NCI-H2227 (cell line): ENCODE measurements around the gene CXorf65.
A peak's percentile ranks its signal among the peaks of the same experiment; 100 is the strongest.

Source experiments
- DNase-seq: peaks from one replicate; lab custom pipeline; 2025; ENCODE audit not compliant: unreplicated experiment; lab: John Stamatoyannopoulos, UW

The CXorf65 gene

DNA sequence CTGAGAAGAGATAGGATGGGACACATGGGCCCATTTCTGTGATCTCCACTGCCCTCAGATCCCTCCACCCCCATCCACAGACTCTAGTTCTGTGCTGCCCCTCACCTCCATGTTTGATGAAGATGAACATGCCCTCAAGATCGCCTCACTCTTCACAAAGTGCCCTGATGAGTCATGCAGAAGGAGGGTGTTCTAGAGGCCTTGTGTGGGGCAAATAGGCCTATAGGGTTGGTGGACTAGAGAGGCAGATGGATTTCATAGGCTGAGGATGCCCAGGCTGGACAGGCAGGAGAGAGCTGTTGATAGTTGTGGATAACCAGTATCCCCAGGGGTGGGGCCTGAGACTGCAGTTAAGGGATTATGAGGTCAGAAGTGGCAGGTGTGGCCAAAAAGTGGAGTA lies at the start of gene CXorf65:
CXorf65 (minus strand) TSS at position 314 of the 400 bp plus-strand sequence; CDS start at position 130, 184 bp downstream.
- DNase-seq, result no peak

DNA sequence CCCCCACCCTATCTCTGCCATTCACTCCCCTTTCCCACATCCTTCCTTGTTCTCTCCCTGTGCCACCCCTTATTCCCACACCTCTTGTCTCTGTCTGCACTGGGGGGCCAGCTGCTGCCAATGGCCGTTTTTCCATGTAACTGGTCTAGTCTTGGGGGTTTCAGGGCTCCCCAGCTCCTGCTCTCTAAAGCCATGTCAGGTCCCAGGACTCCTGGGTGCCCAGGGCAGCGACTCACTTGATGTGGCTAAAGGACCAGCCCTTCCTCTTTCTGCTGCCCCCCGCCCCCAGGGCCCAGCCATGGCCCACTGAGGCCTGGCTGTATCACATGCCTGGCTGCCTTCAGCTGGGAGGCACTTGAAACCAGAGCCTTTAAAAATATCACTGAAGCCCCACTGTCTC lies 48.1 kb upstream of the CXorf65 start:
- DNase-seq, result no peak

DNA sequence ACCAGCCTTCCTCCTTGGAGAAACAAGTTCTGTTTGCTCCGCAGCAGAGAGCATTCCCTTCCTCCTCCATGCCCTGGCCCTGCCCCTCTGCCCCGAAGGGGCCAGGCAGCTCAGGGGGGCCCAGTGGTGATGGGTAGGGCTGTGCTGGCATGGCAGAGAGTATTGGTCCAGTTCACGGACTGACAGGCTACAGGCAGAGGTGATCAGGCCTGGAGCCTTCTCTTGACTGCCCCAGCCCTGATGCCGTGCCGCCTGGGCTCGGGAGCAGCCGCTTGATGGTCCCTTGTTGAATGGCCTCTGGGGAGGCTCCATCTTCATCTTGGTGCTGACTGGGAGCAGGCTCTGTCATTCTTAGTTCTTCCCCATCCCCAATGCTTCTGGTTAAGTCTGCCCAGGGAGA lies 47.7 kb upstream of the CXorf65 start:
- no peak for DNase-seq

DNA sequence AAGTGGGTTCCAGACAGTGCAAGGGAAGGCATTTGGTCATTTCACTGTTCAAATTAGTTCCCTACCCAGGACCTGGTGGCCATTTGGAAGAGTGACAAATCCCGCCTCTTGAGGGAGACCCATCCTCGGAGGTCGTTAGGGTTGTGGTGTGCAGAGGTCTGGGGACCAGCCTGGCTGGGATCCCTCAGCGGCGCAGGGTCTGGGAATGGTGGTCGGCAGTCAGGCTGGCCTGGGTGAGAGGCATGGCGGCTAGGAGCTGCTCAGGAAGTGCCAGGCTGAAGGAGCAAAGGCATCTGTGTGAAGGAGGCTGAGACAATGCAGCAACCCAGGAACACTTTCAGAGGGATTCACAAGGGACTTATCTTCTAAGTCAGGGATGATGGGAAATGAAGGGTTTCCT lies 44.8 kb upstream of the CXorf65 start:
- DNase-seq, result no peak

DNA sequence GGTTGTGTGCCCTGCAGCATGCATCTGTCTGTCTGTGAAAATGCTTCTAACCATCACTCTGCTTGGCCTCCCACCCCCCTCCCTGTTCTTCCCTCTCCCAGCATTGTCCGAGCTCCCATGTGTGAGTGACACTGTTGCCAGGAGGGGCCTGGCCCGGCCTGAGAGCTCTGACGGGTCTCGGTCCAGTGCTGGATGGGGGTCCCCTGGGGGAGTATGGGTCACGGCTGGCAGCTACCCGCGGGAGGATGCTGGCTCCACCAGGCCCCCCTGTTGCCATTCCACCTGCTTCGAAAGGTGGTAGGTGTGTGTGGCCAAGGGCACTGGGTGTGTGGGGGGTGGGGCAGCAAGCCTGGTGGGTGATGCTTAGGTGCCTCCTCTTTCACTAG lies 41.7 kb upstream of the CXorf65 start:
- no peak for DNase-seq

DNA sequence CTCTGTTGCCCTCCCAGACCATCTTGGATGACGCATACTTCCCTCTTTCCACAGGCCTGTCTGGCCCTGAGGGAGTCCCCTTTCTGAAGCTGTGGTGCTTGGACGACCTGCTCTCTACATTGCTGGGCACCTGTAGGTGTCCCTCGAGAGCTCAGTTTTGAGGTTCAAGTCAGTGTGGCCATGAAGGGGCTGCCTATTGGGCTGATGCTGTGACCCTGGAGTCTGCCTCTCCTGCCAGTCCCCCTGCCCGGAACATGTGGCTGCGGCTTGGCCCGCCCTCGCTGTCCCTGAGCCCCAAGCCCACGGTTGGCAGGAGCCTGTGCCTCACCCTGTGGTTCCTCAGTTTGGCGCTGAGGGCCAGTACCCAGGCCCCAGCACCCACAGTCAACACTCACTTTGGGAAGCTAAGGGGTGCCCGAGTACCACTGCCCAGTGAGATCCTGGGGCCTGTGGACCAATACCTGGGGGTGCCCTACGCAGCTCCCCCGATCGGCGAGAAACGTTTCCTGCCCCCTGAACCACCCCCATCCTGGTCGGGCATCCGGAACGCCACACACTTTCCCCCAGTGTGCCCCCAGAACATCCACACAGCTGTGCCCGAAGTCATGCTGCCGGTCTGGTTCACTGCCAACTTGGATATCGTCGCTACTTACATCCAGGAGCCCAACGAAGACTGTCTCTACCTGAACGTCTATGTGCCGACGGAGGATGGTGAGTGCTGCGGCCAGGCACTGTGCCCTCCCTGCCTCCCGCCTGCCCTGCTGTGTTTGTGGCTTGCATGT lies 41.1 kb upstream of the CXorf65 start:
- DNase-seq, result no peak

DNA sequence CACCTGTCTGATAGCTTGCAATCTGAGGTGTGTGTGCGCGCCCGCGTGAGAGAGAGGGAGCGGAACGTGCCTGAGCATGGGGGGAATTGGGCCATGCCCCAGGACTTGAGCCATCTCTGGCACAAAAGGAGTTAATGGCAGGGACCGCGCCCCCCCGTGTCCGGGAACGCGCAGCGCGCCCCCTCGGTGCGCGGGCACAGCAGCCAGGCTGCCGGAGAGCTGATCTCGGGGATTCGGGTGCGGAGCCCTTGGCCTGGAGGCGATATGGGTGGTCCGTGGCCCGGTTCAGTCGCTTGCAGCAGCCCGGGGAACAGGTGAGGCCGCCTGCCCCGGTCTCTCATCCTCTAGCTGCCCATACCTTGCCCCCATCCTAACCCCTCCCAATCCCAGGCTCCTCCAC lies 38.1 kb upstream of the CXorf65 start, which contains the start of gene NLGN3:
NLGN3 (plus strand) TSS at position 191 of the 400 bp plus-strand sequence. CDS start 2,909 bp downstream, outside the sequence.
- peak; percentile 68 for DNase-seq

DNA sequence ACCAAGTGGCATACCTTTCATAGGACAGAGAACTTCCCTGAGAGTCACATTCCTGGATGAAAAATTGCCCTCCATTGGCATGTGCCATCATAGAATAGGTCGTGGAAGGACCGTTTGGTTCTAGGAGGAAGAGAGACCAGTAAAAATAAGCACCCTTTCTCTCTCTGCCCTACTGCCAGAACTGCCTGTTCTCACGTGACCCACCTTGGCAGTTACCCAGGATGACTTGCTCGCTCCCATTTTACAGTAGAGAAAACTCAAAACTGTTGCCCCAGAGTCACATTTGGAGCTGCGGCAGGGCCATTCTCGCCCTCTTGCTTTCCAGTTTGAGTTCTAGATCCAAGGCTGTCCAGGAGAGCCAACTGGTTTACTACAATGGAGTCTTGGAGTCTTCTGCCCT lies 37.0 kb upstream of the CXorf65 start:
- no peak for DNase-seq

DNA sequence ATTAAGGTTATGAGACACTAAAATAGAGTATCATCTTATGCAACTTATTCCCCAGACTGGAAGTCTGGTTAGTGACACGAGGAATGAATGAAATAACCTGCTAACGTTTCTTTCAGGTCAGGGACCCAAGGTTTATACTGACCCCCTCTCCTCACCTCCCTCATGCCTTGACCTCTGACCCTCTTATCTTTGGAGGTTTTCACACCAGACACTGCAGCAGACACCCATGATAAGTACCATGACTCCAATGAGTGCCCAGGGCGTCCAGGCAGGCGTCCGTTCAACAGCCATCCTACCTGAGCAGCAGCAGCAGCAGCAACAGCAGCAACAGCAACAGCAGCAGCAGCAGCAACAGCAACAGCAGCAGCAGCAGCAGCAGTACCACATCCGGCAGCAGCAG lies 33.9 kb upstream of the CXorf65 start:
- DNase-seq, result no peak

DNA sequence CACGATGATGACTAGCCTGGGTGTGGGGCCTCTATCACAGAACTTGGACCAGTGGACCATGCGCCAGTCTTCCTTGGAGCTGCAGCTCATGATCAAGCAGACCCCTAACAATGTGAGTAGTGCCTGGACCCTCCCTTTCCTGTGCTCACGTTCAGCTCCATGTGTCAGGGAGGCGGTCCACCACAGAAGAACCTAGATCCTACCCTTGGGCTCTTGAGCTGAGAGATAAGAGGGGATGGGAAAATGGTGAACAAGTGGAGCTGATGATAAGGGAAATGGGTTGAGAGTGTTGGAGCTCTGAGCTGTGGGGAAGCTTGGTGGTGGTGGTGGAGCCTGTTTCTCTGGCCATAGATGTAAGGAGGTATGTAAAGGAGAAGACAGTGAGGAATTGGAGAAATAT lies 25.0 kb upstream of the CXorf65 start:
- no peak for DNase-seq

DNA sequence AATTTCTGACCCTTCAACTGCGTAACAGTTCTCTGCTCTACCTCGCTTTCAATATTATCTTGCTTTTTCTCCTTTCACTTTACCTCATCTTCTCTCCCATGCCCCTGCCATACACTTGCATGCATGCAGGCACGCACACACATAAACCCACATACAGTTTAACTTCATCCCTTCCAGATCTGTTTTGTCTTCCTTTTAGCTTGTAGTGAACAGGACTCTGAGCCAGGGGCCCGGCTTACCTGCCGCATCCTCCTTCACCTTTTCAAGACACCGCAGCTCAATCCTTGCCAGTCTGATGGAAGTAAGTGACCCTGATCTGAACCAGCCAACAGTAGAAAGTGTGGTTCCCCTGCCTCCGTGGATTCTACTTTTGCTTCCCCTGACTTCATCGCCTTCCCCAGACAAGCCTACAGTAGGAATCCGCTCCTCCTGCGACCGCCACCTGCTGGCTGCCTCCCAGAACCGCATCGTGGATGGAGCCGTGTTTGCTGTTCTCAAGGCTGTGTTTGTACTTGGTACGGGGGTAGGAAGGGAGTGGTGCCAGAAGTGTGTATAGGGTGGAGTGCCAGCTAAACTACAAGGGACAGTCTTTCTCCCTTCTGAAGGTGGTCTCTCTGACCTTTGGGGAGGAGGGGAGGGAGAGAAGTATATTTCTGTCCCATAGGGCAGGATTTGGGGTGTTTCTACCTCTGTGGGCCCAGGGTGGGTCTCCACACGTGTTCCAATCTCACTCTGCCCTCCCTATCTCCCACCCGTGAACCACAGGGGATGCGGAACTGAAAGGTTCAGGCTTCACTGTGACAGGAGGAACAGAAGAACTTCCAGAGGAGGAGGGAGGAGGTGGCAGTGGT lies 22.6 kb upstream of the CXorf65 start:
- peak; percentile 79 for DNase-seq

DNA sequence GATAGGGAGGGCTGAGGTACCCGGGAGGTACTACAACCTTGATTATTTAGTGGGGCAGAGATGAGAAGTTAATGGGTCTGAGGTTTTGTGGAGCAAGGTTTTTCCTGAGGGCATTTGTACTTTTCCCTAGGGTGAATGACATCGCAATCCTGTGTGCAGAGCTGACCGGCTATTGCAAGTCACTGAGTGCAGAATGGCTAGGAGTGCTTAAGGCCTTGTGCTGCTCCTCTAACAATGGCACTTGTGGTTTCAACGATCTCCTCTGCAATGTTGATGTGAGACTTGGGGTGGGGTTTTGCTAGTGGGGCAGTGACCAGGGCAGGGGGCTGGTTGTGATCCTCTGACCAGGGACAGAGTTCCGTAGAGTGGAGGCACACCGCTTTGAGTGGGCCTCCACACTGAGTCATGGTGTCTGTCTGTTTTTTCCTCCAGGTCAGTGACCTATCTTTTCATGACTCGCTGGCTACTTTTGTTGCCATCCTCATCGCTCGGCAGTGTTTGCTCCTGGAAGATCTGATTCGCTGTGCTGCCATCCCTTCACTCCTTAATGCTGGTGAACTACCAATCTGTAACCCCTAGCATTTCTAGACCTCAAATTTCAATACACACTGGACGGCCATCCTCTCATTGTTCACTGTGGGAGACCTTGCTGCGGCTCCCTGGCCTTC lies 21.8 kb upstream of the CXorf65 start:
- DNase-seq, result no peak

DNA sequence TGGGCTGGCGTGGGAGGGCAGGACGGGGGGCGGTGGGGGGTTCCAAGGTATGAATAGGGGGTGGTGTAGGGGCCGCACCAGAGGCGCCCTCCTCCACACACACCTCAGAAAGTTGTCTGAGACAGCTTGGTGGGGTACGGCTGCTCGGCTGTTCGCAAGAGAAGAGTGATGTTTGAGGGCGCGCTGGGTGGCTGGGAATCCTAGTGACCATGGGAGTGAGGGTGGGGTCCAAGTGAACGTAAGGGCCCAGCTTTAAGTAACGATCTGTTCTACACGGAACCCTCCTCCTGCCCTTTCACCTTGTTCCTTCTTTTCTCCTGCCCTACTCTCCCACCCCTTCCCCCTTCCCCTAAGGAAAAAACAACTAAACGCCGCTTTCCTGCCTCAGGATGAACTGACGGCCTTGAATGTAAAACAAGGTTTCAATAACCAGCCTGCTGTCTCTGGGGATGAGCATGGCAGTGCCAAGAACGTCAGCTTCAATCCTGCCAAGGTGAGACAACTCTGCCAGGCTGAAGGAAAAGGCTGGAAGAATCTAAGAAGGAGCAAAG lies 12.5 kb upstream of the CXorf65 start:
- DNase-seq, result peak; percentile 33

DNA sequence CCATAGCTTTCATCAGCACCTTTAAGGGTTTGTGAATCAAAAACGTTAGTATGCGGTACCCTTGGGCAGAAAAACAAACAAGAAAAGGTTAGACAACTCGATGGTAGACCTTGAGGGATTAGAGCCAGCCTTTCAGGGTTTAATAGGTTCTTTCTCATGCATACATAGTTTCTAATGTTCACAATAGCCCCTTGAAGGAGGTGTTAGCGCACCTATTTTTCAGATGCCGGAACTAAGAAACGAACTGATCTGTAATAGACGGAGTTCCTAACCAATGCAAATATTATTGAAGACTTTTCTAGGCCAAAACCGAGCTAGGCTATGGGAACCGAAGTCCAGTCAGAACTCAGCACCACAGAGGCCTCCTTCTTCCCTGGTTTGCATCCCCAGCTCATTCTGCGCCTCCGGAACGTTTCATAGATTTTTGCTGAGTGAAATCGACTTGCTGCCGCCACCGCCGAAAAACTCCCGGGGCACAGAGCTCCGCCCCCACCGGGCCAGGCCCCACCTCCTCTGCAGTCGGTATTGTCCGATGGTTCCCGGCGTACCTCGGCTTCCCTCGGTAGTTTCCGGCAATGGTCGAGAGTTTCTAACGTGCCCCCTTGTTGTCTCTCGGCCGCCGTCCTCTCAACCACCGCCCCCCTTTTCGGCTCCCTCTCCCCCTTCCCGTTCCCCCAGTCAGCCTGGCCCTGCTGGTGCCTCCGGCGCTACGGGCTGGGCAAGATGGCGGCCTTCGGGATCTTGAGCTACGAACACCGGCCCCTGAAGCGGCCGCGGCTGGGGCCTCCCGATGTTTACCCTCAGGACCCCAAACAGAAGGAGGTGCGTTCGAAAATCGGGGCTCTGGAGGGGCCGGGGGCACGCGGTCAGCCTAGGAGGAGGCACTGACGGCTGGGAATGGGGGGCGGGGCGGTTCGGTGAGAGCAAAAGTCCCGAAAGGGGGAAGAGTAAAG lies 11.8 kb upstream of the CXorf65 start, which contains the start of gene MED12:
MED12 (plus strand) TSS at position 565 of the 953 bp plus-strand sequence; CDS start at position 724, 159 bp downstream.
- peak; percentile 94 for DNase-seq

DNA sequence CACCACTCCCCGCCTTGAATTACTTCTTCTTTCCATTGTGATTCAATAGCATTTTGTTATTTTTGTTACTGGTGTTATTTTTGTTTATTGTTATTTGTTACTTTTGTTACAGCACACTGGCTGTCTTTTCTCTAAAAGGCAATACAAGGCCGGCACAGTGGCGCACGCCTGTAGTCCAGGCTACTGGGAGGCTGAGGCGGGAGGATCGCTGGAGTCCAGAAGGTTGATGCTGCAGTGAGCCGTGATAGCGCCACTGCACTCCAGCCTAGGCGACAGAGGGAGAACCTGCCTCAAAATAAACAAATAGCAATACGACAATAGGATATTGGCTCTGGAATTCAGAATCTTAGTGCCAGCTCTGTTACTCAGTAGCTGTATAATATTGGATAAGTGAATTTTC lies 10.8 kb upstream of the CXorf65 start:
- DNase-seq, result no peak

DNA sequence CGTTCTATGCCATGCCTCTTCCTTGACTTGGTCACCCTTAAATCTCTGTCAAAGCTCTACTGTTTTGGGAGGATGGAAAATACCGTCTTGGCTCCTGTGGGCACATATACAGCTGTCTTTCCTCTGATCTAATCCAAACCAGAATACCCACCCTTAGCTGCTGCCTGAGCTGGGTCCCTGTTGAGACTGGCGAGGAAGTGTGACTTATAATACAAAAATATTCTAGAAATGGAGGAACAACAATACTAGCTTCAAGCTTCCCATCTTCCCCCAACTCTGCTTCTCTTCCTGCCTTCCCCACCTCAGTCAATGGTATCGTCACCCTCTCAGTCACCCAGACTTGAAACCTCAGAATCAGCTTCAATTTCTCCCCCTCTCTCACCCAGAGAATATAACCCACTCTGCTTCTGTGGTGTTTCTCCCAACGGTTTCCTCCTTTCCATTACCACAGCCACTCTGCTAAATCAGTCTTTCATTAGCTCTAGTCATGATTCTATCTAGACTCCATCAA lies 5.4 kb upstream of the CXorf65 start:
- no peak for DNase-seq

DNA sequence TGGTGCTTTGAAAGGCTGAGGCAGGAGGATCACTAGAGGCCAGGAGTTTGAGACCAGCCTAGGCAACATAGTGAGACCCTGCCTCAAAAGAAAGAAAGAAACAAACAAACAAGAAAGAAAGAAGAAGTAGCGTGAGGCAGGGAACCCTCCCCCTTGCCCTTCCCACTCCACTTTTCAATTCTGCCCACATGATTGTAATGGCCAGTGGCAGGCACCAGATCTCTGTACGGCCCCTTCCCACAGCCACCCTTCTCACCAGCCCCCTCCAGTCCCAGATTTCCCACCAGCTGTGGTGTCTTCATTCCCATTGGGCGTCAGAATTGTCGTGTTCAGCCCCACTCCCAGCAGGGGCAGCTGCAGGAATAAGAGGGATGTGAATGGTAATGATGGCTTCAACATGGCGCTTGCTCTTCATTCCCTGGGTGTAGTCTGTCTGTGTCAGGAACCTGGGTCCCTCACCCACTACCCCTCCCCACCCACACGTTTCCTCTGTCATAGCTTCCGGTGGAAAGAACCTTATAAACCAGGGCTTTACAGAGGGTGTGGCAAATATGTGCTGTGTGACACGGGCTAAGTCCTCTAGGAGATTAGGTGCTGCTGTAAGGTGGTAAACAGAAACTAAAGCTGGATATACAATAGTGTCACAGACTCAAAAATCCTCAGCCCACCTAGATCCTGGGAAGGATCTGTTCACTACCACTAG lies 4.8 kb upstream of the CXorf65 start, which contains the start of gene IL2RG:
IL2RG (minus strand) TSS at position 437 of the 703 bp plus-strand sequence; CDS start at position 399, 38 bp downstream.
- DNase-seq, result no peak

DNA sequence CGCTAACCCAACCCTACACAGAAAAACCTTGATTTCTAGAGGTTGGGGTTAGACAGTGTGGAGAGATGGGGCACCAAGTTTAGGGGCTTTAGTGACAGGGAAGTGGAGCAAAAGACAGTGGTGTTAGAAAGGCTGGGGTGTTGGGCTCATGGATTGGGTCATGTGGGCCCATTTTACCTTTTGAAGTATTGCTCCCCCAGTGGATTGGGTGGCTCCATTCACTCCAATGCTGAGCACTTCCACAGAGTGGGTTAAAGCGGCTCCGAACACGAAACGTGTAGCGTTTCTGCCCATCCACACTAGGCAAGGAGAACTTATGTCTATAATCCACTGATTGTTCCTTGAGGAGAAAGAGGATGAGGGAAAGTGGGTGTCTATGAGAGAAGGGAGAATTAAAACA lies 2.5 kb upstream of the CXorf65 start:
- DNase-seq, result no peak

DNA sequence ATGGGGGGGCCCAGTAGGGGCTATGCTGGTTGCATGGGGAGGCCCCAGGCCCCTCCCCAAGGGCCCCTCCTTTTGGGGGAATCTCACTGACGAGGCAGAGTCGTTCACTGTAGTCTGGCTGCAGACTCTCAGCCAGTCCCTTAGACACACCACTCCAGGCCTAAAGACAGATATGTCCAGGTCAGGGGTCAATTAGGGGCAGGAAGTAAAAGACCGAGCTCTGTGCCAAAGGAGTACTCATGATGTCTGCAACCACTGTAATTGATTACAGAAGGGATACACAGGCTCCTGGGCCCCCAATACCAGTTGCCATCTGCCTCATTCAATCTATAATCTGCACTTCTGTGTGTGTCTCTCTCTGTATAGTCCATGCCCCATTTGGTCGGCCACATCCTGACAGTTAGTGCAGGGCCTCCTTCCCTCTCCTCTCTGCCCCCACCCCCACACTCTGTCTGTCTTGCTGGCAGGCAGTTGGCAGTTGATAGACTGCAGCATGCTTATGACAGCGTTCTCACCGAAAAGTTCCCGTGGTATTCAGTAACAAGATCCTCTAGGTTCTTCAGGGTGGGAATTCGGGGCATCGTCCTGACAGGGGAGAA lies 1.3 kb upstream of the CXorf65 start:
- no peak for DNase-seq
